ENCODE measurements around the gene GGA1.

Gene GGA1

GRCh38 chr22:37659897-37660708 is 51.5 kb downstream of the GGA1 start:
- peak overlapping the region; percentile 97 for H3K4me2 ChIP-seq (ENCODE audit: low read length)
- H3K9me3 ChIP-seq (ENCODE audit: insufficient read depth, low read length): no peaks in the 10 kb centered on the region
- H4K20me1 ChIP-seq (ENCODE audit: insufficient read depth, low read length): peaks cover 40% of the 10 kb centered on the region
- no peak overlapping the region for H2AFZ ChIP-seq (ENCODE audit: low read depth, low read length)
- H3K79me2 ChIP-seq (ENCODE audit: low read length): peaks cover 63% of the 10 kb centered on the region
- peak overlapping the region; percentile 90 for H3K4me3 ChIP-seq (ENCODE audit: low read length)
- no peaks in the 10 kb centered on the region for H3K27me3 ChIP-seq (ENCODE audit: low read depth, low read length)
- TF ChIP-seq EZH2phosphoT487 (IDR thresholded peaks at IDR 0.05; ENCODE audit: low read depth): no peak
- TF ChIP-seq CTCF (IDR thresholded peaks at IDR 0.05; ENCODE audit: low read depth, low read length): no peak
- peak overlapping the region; percentile 88 for H3K9ac ChIP-seq (ENCODE audit: low read length)
- H3K4me1 ChIP-seq (ENCODE audit: low read length): peaks cover 34% of the 10 kb centered on the region
- peak overlapping the region; percentile 41 for H3K27ac ChIP-seq (ENCODE audit: low read length)
- peaks cover 23% of the 10 kb centered on the region for H3K36me3 ChIP-seq (replicated peaks; ENCODE audit: low read depth, low read length)

GRCh38 chr22:37660709-37661045 is 52.0 kb downstream of the GGA1 start:
- H3K4me3 ChIP-seq (ENCODE audit: low read length): peak overlapping the region; percentile 90
- H3K79me2 ChIP-seq (ENCODE audit: low read length): peaks cover 69% of the 10 kb centered on the region
- H3K27ac ChIP-seq (ENCODE audit: low read length): peak overlapping the region; percentile 41; the same call in 1 of the 2 replicates
- peaks cover 44% of the 10 kb centered on the region for H4K20me1 ChIP-seq (ENCODE audit: insufficient read depth, low read length)
- peak overlapping the region; percentile 88; the same call in 1 of the 2 replicates for H3K9ac ChIP-seq (ENCODE audit: low read length)
- TF ChIP-seq EZH2phosphoT487 (IDR thresholded peaks at IDR 0.05; ENCODE audit: low read depth) (no peak), CTCF (IDR thresholded peaks at IDR 0.05; ENCODE audit: low read depth, low read length) (no peak)
- H3K9me3 ChIP-seq (ENCODE audit: insufficient read depth, low read length): no peaks in the 10 kb centered on the region
- H2AFZ ChIP-seq (ENCODE audit: low read depth, low read length): no peak overlapping the region
- H3K27me3 ChIP-seq (ENCODE audit: low read depth, low read length): no peaks in the 10 kb centered on the region
- peaks cover 26% of the 10 kb centered on the region for H3K36me3 ChIP-seq (replicated peaks; ENCODE audit: low read depth, low read length)
- peak overlapping the region; percentile 97 for H3K4me2 ChIP-seq (ENCODE audit: low read length)
- peaks cover 34% of the 10 kb centered on the region for H3K4me1 ChIP-seq (ENCODE audit: low read length)

DNA sequence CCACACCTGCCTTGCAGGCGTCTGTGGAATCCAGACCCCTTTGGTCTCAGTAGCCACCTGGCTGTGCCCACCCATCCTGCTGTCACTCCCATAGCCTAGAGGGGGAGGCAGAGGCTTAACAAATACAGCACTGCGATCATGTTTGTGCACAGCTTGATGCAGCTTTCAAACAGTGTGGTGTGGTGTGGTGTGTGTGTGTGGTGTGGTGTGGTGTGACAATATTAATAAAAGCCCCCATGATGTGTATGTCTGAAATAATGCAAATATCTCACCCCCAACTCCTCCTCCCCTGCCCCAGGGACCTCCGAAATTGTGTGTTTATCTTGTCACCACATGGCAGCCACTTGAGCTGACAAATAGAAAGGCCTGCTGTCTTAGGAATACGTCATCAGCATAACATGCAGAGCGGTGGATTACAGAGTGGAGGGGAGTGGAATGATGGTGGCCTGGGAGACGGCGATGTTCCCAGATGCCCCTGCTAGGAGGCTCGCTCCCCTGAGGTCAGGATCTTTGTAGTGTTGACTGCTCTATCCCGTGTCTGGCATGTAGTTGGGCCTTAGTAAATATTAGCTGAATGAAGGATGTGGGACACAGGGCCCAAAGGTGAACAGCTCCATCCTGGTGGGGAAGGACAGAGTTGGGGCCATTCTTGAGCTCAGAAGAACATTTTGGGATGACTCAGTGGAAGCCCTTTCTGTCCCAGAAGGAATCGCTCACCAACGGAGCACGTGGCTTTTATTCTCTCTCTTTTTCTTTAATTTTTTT is 52.7 kb downstream of the GGA1 start:
- Histone ChIP-seq H3K4me2 (ENCODE audit: low read length) (peak overlapping the region; percentile 97), H3K27ac (ENCODE audit: low read length) (no peak overlapping the region), H3K36me3 (replicated peaks; ENCODE audit: low read depth, low read length) (peaks cover 29% of the 10 kb centered on the region), H4K20me1 (ENCODE audit: insufficient read depth, low read length) (peaks cover 44% of the 10 kb centered on the region), H3K4me3 (ENCODE audit: low read length) (peak overlapping the region; percentile 90; the same call in 1 of the 2 replicates), H3K79me2 (ENCODE audit: low read length) (peaks cover 75% of the 10 kb centered on the region), H2AFZ (ENCODE audit: low read depth, low read length) (no peak overlapping the region), H3K27me3 (ENCODE audit: low read depth, low read length) (no peaks in the 10 kb centered on the region), H3K9ac (ENCODE audit: low read length) (no peak overlapping the region), H3K9me3 (ENCODE audit: insufficient read depth, low read length) (no peaks in the 10 kb centered on the region), H3K4me1 (ENCODE audit: low read length) (peaks cover 34% of the 10 kb centered on the region)
- TF ChIP-seq EZH2phosphoT487 (IDR thresholded peaks at IDR 0.05; ENCODE audit: low read depth) (no peak), CTCF (IDR thresholded peaks at IDR 0.05; ENCODE audit: low read depth, low read length) (peak; percentile 43)

- H3K4me3 ChIP-seq (ENCODE audit: low read length): no peak overlapping the region
- H3K27ac ChIP-seq (ENCODE audit: low read length): peak overlapping the region; percentile 25
- no peak overlapping the region for H3K9ac ChIP-seq (ENCODE audit: low read length)
- H3K27me3 ChIP-seq (ENCODE audit: low read depth, low read length): no peaks in the 10 kb centered on the region
- H3K79me2 ChIP-seq (ENCODE audit: low read length): peaks cover 80% of the 10 kb centered on the region
- no peaks in the 10 kb centered on the region for H3K9me3 ChIP-seq (ENCODE audit: insufficient read depth, low read length)
- H3K4me2 ChIP-seq (ENCODE audit: low read length): peak overlapping the region; percentile 12; the same call in 1 of the 2 replicates
- TF ChIP-seq EZH2phosphoT487 (IDR thresholded peaks at IDR 0.05; ENCODE audit: low read depth) (no peak), CTCF (IDR thresholded peaks at IDR 0.05; ENCODE audit: low read depth, low read length) (no peak)
- peaks cover 44% of the 10 kb centered on the region for H4K20me1 ChIP-seq (ENCODE audit: insufficient read depth, low read length)
- peaks cover 35% of the 10 kb centered on the region for H3K36me3 ChIP-seq (replicated peaks; ENCODE audit: low read depth, low read length)
- H2AFZ ChIP-seq (ENCODE audit: low read depth, low read length): no peak overlapping the region
- peaks cover 34% of the 10 kb centered on the region for H3K4me1 ChIP-seq (ENCODE audit: low read length)
Measured at GRCh38 chr22:37662039-37662438, 53.4 kb downstream of the GGA1 start.
